Peyer's patch (tissue), 4 donors: ENCODE measurements around the gene ERI2. TPM values are rescaled to one million over a fixed set of nuclear protein-coding genes. Genes with fewer than 3 reads are reported as not detected.

Experiments used
- DNase-seq, 3 donors: peaks; one replicate each; pipeline ENCODE4 v3.0.0-alpha.2; 2017 to 2019
- H3K27ac ChIP-seq, 4 donors: fragments of 200-600 bp; sonication (generic); one replicate each; pipeline ENCODE4 v1.5.1; 2016 to 2019
- H3K27me3 ChIP-seq, 2 donors: fragments of 200-600 bp; sonication (generic); one replicate each; pipeline ENCODE4 v1.5.1; 2019
- H3K36me3 ChIP-seq, 3 donors: fragments of 200-600 bp; sonication (generic); one replicate each; pipeline ENCODE4 v1.5.1; 2016 to 2019
- H3K4me1 ChIP-seq, 4 donors: fragments of 200-600 bp; sonication (generic); one replicate each; pipeline ENCODE4 v1.5.1; 2016 to 2019
- H3K4me3 ChIP-seq, 4 donors: fragments of 200-600 bp; sonication (generic); 1 replicate in 3 of 4; 2 replicates in 1 of 4; pipeline ENCODE4 v1.5.1; 2016 to 2019; ENCODE audit warnings: mild to moderate bottlenecking in 1 of 4
- H3K9me3 ChIP-seq, 4 donors: fragments of 200-600 bp; sonication (generic); one replicate each; pipeline ENCODE4 v1.5.1; 2016 to 2019; ENCODE audit warnings: mild to moderate bottlenecking in 1 of 4
- CTCF ChIP-seq, 6 experiments: fragments of 450-650 bp in 4 of 6; fragments of 200-600 bp in 2 of 6; sonication (generic) in 1 of 6; IDR thresholded peaks; one replicate each; pipeline ENCODE4 v1.5.1; 2017 to 2019; ENCODE audit warnings: antibody characterized with exemption in 6 of 6, mild to moderate bottlenecking in 3 of 6, moderate library complexity in 1 of 6
- POLR2A ChIP-seq, 2 donors: fragments of 450-650 bp; IDR thresholded peaks; one replicate each; pipeline ENCODE4 v1.5.1; 2017; ENCODE audit warnings: antibody characterized with exemption in 2 of 2, mild to moderate bottlenecking in 2 of 2, moderate library complexity in 2 of 2
- total RNA-seq, 4 donors: library from RNA; depleted of rRNA; stranded (reverse); fragments of >200 nt; gene quantifications; one replicate each; pipeline ENCODE4 v1.1.0, GENCODE V29; 2016

ERI2 gene
- total RNA-seq, 4 donors from 2014 or later, result 9.1 to 28.2 (median 18.4) TPM

GRCh38 chr16:20844588-20844987, 38.3 kb upstream of the ERI2 start:
- no peak for DNase-seq
- Histone ChIP-seq H3K4me1 (no peaks in the 10 kb centered on the region), H3K36me3 (peaks cover 0 to 5% (median 0%) of the 10 kb centered on the region in 3 donors), H3K9me3 (no peaks in the 10 kb centered on the region), H3K4me3 (no peak overlapping the region), H3K27ac (no peak overlapping the region), H3K27me3 (no peaks in the 10 kb centered on the region)
- no peak for TF ChIP-seq CTCF (IDR thresholded peaks at IDR 0.05)
- no peak for TF ChIP-seq POLR2A (IDR thresholded peaks at IDR 0.05)

GRCh38 chr16:20844054-20844453, 37.8 kb upstream of the ERI2 start:
- Histone ChIP-seq H3K9me3 (no peaks in the 10 kb centered on the region), H3K4me1 (no peaks in the 10 kb centered on the region), H3K27me3 (no peaks in the 10 kb centered on the region), H3K27ac (no peak overlapping the region), H3K36me3 (peaks cover 0 to 5% (median 0%) of the 10 kb centered on the region in 3 donors), H3K4me3 (no peak overlapping the region)
- no peak for DNase-seq
- TF ChIP-seq CTCF (IDR thresholded peaks at IDR 0.05), result no peak
- TF ChIP-seq POLR2A (IDR thresholded peaks at IDR 0.05), result no peak

GRCh38 chr16:20839504-20839903, 33.2 kb upstream of the ERI2 start:
- no peak overlapping the region for H3K27ac ChIP-seq
- no peak for DNase-seq
- TF ChIP-seq CTCF (IDR thresholded peaks at IDR 0.05) (no peak), POLR2A (IDR thresholded peaks at IDR 0.05) (no peak)
- no peaks in the 10 kb centered on the region for H3K27me3 ChIP-seq
- H3K9me3 ChIP-seq, result no peaks in the 10 kb centered on the region
- H3K36me3 ChIP-seq, result no peaks in the 10 kb centered on the region
- H3K4me3 ChIP-seq, result no peak overlapping the region
- no peaks in the 10 kb centered on the region for H3K4me1 ChIP-seq

GRCh38 chr16:20838240-20838639, 32.0 kb upstream of the ERI2 start:
- DNase-seq, result no peak
- Histone ChIP-seq H3K4me3 (no peak overlapping the region), H3K36me3 (no peaks in the 10 kb centered on the region), H3K9me3 (no peaks in the 10 kb centered on the region), H3K4me1 (no peaks in the 10 kb centered on the region), H3K27ac (no peak overlapping the region), H3K27me3 (no peaks in the 10 kb centered on the region)
- TF ChIP-seq CTCF (IDR thresholded peaks at IDR 0.05) (no peak), POLR2A (IDR thresholded peaks at IDR 0.05) (no peak)

GRCh38 chr16:20833086-20833485, 26.8 kb upstream of the ERI2 start:
- no peaks in the 10 kb centered on the region for H3K36me3 ChIP-seq
- no peak overlapping the region for H3K4me3 ChIP-seq
- no peak for DNase-seq
- TF ChIP-seq CTCF (IDR thresholded peaks at IDR 0.05) (no peak), POLR2A (IDR thresholded peaks at IDR 0.05) (no peak)
- H3K27me3 ChIP-seq, result no peaks in the 10 kb centered on the region
- H3K4me1 ChIP-seq, result no peaks in the 10 kb centered on the region
- no peaks in the 10 kb centered on the region for H3K9me3 ChIP-seq
- H3K27ac ChIP-seq, result no peak overlapping the region

GRCh38 chr16:20830372-20830771, 24.1 kb upstream of the ERI2 start:
- no peaks in the 10 kb centered on the region for H3K27me3 ChIP-seq
- TF ChIP-seq POLR2A (IDR thresholded peaks at IDR 0.05) (no peak), CTCF (IDR thresholded peaks at IDR 0.05) (no peak)

More at GRCh38 chr16:20830372-20830771, 24.1 kb upstream of the ERI2 start:
- Histone ChIP-seq H3K9me3 (no peaks in the 10 kb centered on the region), H3K27ac (no peak overlapping the region), H3K36me3 (no peaks in the 10 kb centered on the region), H3K4me3 (no peak overlapping the region), H3K4me1 (no peaks in the 10 kb centered on the region)
- no peak for DNase-seq
